Measurements from ENCODE around the gene ADGRL1. TPM values are rescaled to one million over a fixed set of nuclear protein-coding genes. Genes with fewer than 3 reads are reported as not detected.

Gene ADGRL1
- total RNA-seq, 4 donors from 2014 or later: 20.8 to 55.1 (median 32.6) TPM

- no peaks in the 10 kb centered on the region for H3K9me3 ChIP-seq
- WGBS: 87% methylated on average over 8 of the region's 8 CpGs
- H3K27ac ChIP-seq (replicated peaks in 1 of 4): no peak overlapping the region
Observed at GRCh38 chr19:14127176-14127575, 78.8 kb downstream of the ADGRL1 start.

GRCh38 chr19:14122924-14123323, 83.0 kb downstream of the ADGRL1 start:
- Histone ChIP-seq H3K27ac (replicated peaks in 1 of 4) (no peak overlapping the region), H3K27me3 (no peaks in the 10 kb centered on the region), H3K4me1 (peaks cover 18 to 24% (median 22%) of the 10 kb centered on the region in 4 donors), H3K36me3 (no peaks in the 10 kb centered on the region), H3K9me3 (no peaks in the 10 kb centered on the region), H3K4me3 (no peak overlapping the region)
- 100% methylated on average over 6 of the region's 6 CpGs for WGBS
- intact Hi-C loops (cut with DNase I): no loop called here
- no peak for TF ChIP-seq EP300 (IDR thresholded peaks at IDR 0.05)
- TF ChIP-seq CTCF (IDR thresholded peaks at IDR 0.05): no peak
- TF ChIP-seq POLR2A (IDR thresholded peaks at IDR 0.05; ENCODE audit: low read depth): no peak
- no peak for TF ChIP-seq POLR2AphosphoS5 (IDR thresholded peaks at IDR 0.05)
- DNase-seq (ENCODE audit: extremely low spot score): no peak

More at GRCh38 chr19:14127176-14127575, 78.8 kb downstream of the ADGRL1 start:
- no peak for TF ChIP-seq POLR2A (IDR thresholded peaks at IDR 0.05; ENCODE audit: low read depth)
- TF ChIP-seq POLR2AphosphoS5 (IDR thresholded peaks at IDR 0.05): no peak
- no peak for TF ChIP-seq EP300 (IDR thresholded peaks at IDR 0.05)
- TF ChIP-seq CTCF (IDR thresholded peaks at IDR 0.05): no peak
- H3K4me1 ChIP-seq: peaks cover 0 to 15% (median 0%) of the 10 kb centered on the region in 4 donors
- intact Hi-C loops (cut with DNase I): no loop called here
- DNase-seq (ENCODE audit: extremely low spot score): no peak
- no peaks in the 10 kb centered on the region for H3K36me3 ChIP-seq
- no peaks in the 10 kb centered on the region for H3K27me3 ChIP-seq
- no peak overlapping the region for H3K4me3 ChIP-seq

- Histone ChIP-seq H3K27me3 (no peaks in the 10 kb centered on the region), H3K4me3 (no peak overlapping the region), H3K27ac (replicated peaks in 1 of 4) (peak overlapping the region; percentile 98 to 100 (median 100)), H3K4me1 (peaks cover 31 to 40% (median 36%) of the 10 kb centered on the region in 4 donors), H3K36me3 (no peaks in the 10 kb centered on the region), H3K9me3 (no peaks in the 10 kb centered on the region)
- intact Hi-C loops (cut with DNase I): no loop called here
- no peak for TF ChIP-seq CTCF (IDR thresholded peaks at IDR 0.05)
- TF ChIP-seq EP300 (IDR thresholded peaks at IDR 0.05): no peak
- no peak for TF ChIP-seq POLR2AphosphoS5 (IDR thresholded peaks at IDR 0.05)
- TF ChIP-seq POLR2A (IDR thresholded peaks at IDR 0.05; ENCODE audit: low read depth): no peak
- DNase-seq (ENCODE audit: extremely low spot score): no peak
- 93% methylated on average over 7 of the region's 7 CpGs for WGBS
Observed at GRCh38 chr19:14120497-14120780, 85.5 kb downstream of the ADGRL1 start.

- H3K4me1 ChIP-seq: peaks cover 36 to 46% (median 41%) of the 10 kb centered on the region in 4 donors
- intact Hi-C loops (cut with DNase I): loop anchor here (2.0 kb wide), 1 partner anchor 47 kb away; the partner anchor contains the start of gene MISP3
- WGBS: 90% methylated on average over 7 of the region's 7 CpGs
Observed at GRCh38 chr19:14119644-14120496, 86.1 kb downstream of the ADGRL1 start.

More at GRCh38 chr19:14119644-14120496, 86.1 kb downstream of the ADGRL1 start:
- H3K9me3 ChIP-seq: no peaks in the 10 kb centered on the region
- no peaks in the 10 kb centered on the region for H3K27me3 ChIP-seq
- H3K36me3 ChIP-seq: no peaks in the 10 kb centered on the region
- DNase-seq (ENCODE audit: extremely low spot score): no peak
- peak overlapping the region; percentile 98 to 100 (median 100) for H3K27ac ChIP-seq (replicated peaks in 1 of 4)
- no peak overlapping the region for H3K4me3 ChIP-seq
- TF ChIP-seq CTCF (IDR thresholded peaks at IDR 0.05) (no peak), POLR2A (IDR thresholded peaks at IDR 0.05; ENCODE audit: low read depth) (no peak), POLR2AphosphoS5 (IDR thresholded peaks at IDR 0.05) (no peak), EP300 (IDR thresholded peaks at IDR 0.05) (no peak)

All from esophagus muscularis mucosa (tissue), 4 donors.